ENCODE measurements around the gene TREX2. TPM values are rescaled to one million over a fixed set of nuclear protein-coding genes. Genes with fewer than 3 reads are reported as not detected.

The TREX2 gene
- total RNA-seq, 1 donor from 2014 or later: 0.80 TPM

- Histone ChIP-seq H3K27me3 (ENCODE audit: low read depth) (no peaks in the 10 kb centered on the region), H3K4me3 (peak overlapping the region; percentile 61), H3K36me3 (no peaks in the 10 kb centered on the region), H3K27ac (no peak overlapping the region), H3K4me1 (peaks cover 10% of the 10 kb centered on the region), H3K9me3 (no peaks in the 10 kb centered on the region)
- DNase-seq: no peak
- TF ChIP-seq CTCF (IDR thresholded peaks at IDR 0.05): no peak
- no peak for ATAC-seq
- intact Hi-C loops (cut with DNase I): no loop called here
These were observed 32.8 kb downstream of the TREX2 start for GRCh38 chrX:153412746-153413720.

- Histone ChIP-seq H3K4me1 (peaks cover 10% of the 10 kb centered on the region), H3K4me3 (peak overlapping the region; percentile 61), H3K9me3 (no peaks in the 10 kb centered on the region), H3K27ac (no peak overlapping the region), H3K27me3 (ENCODE audit: low read depth) (no peaks in the 10 kb centered on the region), H3K36me3 (no peaks in the 10 kb centered on the region)
- ATAC-seq (peak in 1 of 2 donors; percentile 7), DNase-seq (no peak)
- TF ChIP-seq CTCF (IDR thresholded peaks at IDR 0.05): no peak
- intact Hi-C loops (cut with DNase I): no loop called here
These were observed 33.8 kb downstream of the TREX2 start for GRCh38 chrX:153411988-153412574.

- Histone ChIP-seq H3K4me1 (peaks cover 10% of the 10 kb centered on the region), H3K4me3 (peak within 1 kb of the TSS; percentile 61), H3K9me3 (no peaks in the 10 kb centered on the region), H3K27me3 (ENCODE audit: low read depth) (no peaks in the 10 kb centered on the region), H3K36me3 (no peaks in the 10 kb centered on the region), H3K27ac (peak within 1 kb of the TSS; percentile 18)
- no peak for TF ChIP-seq CTCF (IDR thresholded peaks at IDR 0.05)
- intact Hi-C loops (cut with DNase I): no loop called here
- ATAC-seq (peak; percentile 82 to 88), DNase-seq (peak; percentile 62)
These were observed 34.4 kb downstream of the TREX2 start, which contains the start of gene ZFP92 for GRCh38 chrX:153411255-153411987. Gene ZFP92, plus strand, starts transcription at chrX:153411472. Its CDS starts 6,851 bp downstream, at chrX:153418323.

- H3K9me3 ChIP-seq: no peaks in the 10 kb centered on the region
- peak overlapping the region; percentile 18 for H3K27ac ChIP-seq
- no peaks in the 10 kb centered on the region for H3K27me3 ChIP-seq (ENCODE audit: low read depth)
- H3K4me3 ChIP-seq: peak overlapping the region; percentile 61
- DNase-seq (no peak), ATAC-seq (no peak)
- intact Hi-C loops (cut with DNase I): no loop called here
- peaks cover 10% of the 10 kb centered on the region for H3K4me1 ChIP-seq
- H3K36me3 ChIP-seq: no peaks in the 10 kb centered on the region
- TF ChIP-seq CTCF (IDR thresholded peaks at IDR 0.05): no peak
These were observed 35.0 kb downstream of the TREX2 start for GRCh38 chrX:153410888-153411254.

- Histone ChIP-seq H3K36me3 (no peaks in the 10 kb centered on the region), H3K4me3 (no peak overlapping the region), H3K27ac (no peak overlapping the region), H3K27me3 (ENCODE audit: low read depth) (no peaks in the 10 kb centered on the region), H3K4me1 (peaks cover 10% of the 10 kb centered on the region), H3K9me3 (no peaks in the 10 kb centered on the region)
- no peak for DNase-seq
- intact Hi-C loops (cut with DNase I): no loop called here
- ATAC-seq: no peak
- no peak for TF ChIP-seq CTCF (IDR thresholded peaks at IDR 0.05)
These were observed 35.5 kb downstream of the TREX2 start for GRCh38 chrX:153410373-153410772.
